CD8-positive, alpha-beta memory T cell (primary cell): ENCODE results near the gene PROM1. TPM values are rescaled to one million over a fixed set of nuclear protein-coding genes. Genes with fewer than 3 reads are reported as not detected.

Experiments used
- CTCF ChIA-PET: fragments of 350-600 bp; sonication (Branson Sonifier 250); formaldehyde crosslinking; loops from one replicate; lab custom pipeline; 2021; ENCODE audit warnings: antibody characterized with exemption; lab: Charles Lee
- POLR2A ChIA-PET: fragments of 350-600 bp; sonication (Branson Sonifier 250); formaldehyde crosslinking; loops from one replicate; lab custom pipeline; 2021; ENCODE audit warnings: antibody characterized with exemption; lab: Charles Lee
- DNase-seq, 5 donors: peaks; one replicate each; pipeline versions ENCODE4 v3.0.0 to v3.0.0-alpha.2; 2020 to 2022; ENCODE audit warnings: mixed read lengths in 1 of 5
- H3K27ac ChIP-seq: one replicate; pipeline ENCODE4 v1.7.0; 2013; ENCODE audit warnings: low read depth, mild to moderate bottlenecking, low read length, moderate library complexity
- H3K27me3 ChIP-seq: 2 replicates; pipeline ENCODE4 v1.7.0; 2013; ENCODE audit warnings: low read length, mild to moderate bottlenecking; ENCODE audit not compliant: insufficient read depth, poor library complexity, severe bottlenecking
- H3K36me3 ChIP-seq: 2 replicates; pipeline ENCODE4 v1.7.0; 2013; ENCODE audit warnings: mild to moderate bottlenecking, low read length, moderate library complexity; ENCODE audit not compliant: insufficient read depth
- H3K4me1 ChIP-seq: 2 replicates; pipeline ENCODE4 v1.7.0; 2013; ENCODE audit warnings: mild to moderate bottlenecking, low read length, moderate library complexity; ENCODE audit not compliant: insufficient read depth
- H3K4me3 ChIP-seq: 2 replicates; pipeline ENCODE4 v1.7.0; 2013; ENCODE audit warnings: mild to moderate bottlenecking, low read length
- H3K9me3 ChIP-seq: 2 replicates; pipeline ENCODE4 v1.7.0; 2013; ENCODE audit warnings: mild to moderate bottlenecking, low read length
- H3K27ac Mint-ChIP-seq, 8 donors: one replicate each; pipeline ENCODE4 v1.8.0; 2020 to 2021; ENCODE audit warnings: mixed read lengths in 8 of 8, mild to moderate bottlenecking in 6 of 8, inconsistent platforms in 3 of 8, moderate library complexity in 3 of 8
- H3K27me3 Mint-ChIP-seq, 2 donors: one replicate each; pipeline ENCODE4 v1.8.0; 2020 to 2021; ENCODE audit warnings: mixed read lengths in 2 of 2, mild to moderate bottlenecking in 1 of 2, moderate library complexity in 1 of 2
- H3K36me3 Mint-ChIP-seq, 3 donors: one replicate each; pipeline ENCODE4 v1.8.0; 2020 to 2021; ENCODE audit warnings: mixed read lengths in 3 of 3, inconsistent platforms in 1 of 3, mild to moderate bottlenecking in 1 of 3
- H3K4me1 Mint-ChIP-seq, 3 donors: one replicate each; pipeline ENCODE4 v1.8.0; 2020 to 2021; ENCODE audit warnings: mixed read lengths in 3 of 3, inconsistent platforms in 1 of 3, mild to moderate bottlenecking in 1 of 3
- H3K4me3 Mint-ChIP-seq, 7 donors: one replicate each; pipeline ENCODE4 v1.8.0; 2020 to 2021; ENCODE audit warnings: mixed read lengths in 7 of 7, mild to moderate bottlenecking in 6 of 7, moderate library complexity in 4 of 7, inconsistent platforms in 2 of 7
- H3K9me3 Mint-ChIP-seq, 5 donors: one replicate each; pipeline ENCODE4 v1.8.0; 2020 to 2022; ENCODE audit warnings: mixed read lengths in 5 of 5, mild to moderate bottlenecking in 3 of 5, moderate library complexity in 2 of 5, inconsistent platforms in 1 of 5
- polyA plus RNA-seq: library from polyadenylated mRNA; unstranded; fragments of 300-500 nt; fragmentation: Illumina TruSeq; gene quantifications from one replicate; pipeline ENCODE4 v1.2.3, GENCODE V29; 2021
- total RNA-seq, 2 experiments: library from RNA; stranded (reverse); gene quantifications; one replicate each; pipeline ENCODE4 v1.2.3, GENCODE V29; 2021

Gene PROM1
- total and polyA plus RNA-seq, 3 experiments from 2014 or later: 0.72 TPM; not detected in 2

DNA sequence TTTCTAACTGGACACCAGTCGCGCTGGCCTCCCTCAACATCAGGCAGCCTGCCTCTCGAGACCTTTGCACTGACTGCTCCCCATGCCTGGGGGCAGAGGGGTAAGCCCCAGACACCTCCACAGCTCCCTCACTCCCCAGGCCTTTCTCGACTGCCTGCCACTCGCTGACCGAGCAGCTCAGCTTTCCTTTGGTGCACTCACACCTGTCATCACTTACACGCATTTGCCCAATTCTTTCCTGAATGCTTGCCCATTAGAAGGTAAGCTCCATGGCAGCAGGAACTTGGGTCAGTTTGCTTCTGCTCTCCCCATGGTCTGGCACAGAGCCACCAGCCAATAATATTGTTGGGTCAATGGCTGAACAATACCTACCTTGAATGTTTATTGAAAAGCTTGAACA, 32.2 kb upstream of the PROM1 start:
- no peaks in the 10 kb centered on the region for H3K27me3 ChIP-seq
- H3K27ac ChIP-seq: no peak overlapping the region
- Mint-ChIP-seq H3K4me1 (no peaks in the 10 kb centered on the region), H3K36me3 (peaks cover 0 to 2% (median 0%) of the 10 kb centered on the region in 3 donors), H3K9me3 (peaks cover 0 to 2% (median 0%) of the 10 kb centered on the region in 5 donors), H3K4me3 (no peak overlapping the region), H3K27ac (no peak overlapping the region), H3K27me3 (peaks cover 16 to 36% of the 10 kb centered on the region in 2 donors)
- no peaks in the 10 kb centered on the region for H3K9me3 ChIP-seq
- no peak overlapping the region for H3K4me3 ChIP-seq
- no peak for DNase-seq
- ChIA-PET POLR2A (no interaction called here), CTCF (no interaction called here)
- no peaks in the 10 kb centered on the region for H3K36me3 ChIP-seq
- no peaks in the 10 kb centered on the region for H3K4me1 ChIP-seq

DNA sequence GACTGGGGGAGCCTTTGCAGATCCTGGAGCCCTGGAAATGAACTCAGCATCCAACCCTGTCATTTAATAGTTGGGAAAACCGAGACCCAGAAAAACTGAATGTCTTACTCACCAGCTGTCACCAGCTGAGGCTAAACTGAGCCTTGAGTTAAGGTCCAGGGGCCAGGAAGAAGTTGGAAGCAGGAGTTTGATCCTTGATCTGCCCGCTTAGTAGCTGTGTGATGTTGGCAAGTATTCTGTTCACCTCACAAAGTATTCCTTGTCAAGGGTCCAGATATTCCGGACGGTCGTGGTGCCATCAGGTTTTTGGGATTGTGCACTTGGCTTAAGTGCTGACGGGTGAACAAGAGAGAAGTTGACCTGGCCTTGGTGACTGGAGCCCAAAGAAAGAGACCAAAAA, 30.7 kb upstream of the PROM1 start:
- H3K9me3 Mint-ChIP-seq: peaks cover 0 to 2% (median 0%) of the 10 kb centered on the region in 5 donors
- H3K9me3 ChIP-seq: no peaks in the 10 kb centered on the region
- DNase-seq: no peak
- H3K4me3 ChIP-seq: no peak overlapping the region
- no peaks in the 10 kb centered on the region for H3K36me3 ChIP-seq
- ChIA-PET CTCF (no interaction called here), POLR2A (no interaction called here)
- no peaks in the 10 kb centered on the region for H3K4me1 ChIP-seq
- H3K27ac Mint-ChIP-seq: no peak overlapping the region
- H3K27ac ChIP-seq: no peak overlapping the region
- H3K27me3 Mint-ChIP-seq: peaks cover 18 to 38% of the 10 kb centered on the region in 2 donors
- no peaks in the 10 kb centered on the region for H3K27me3 ChIP-seq
- H3K4me1 Mint-ChIP-seq: no peaks in the 10 kb centered on the region
- peaks cover 0 to 2% (median 0%) of the 10 kb centered on the region in 3 donors for H3K36me3 Mint-ChIP-seq
- no peak overlapping the region for H3K4me3 Mint-ChIP-seq

DNA sequence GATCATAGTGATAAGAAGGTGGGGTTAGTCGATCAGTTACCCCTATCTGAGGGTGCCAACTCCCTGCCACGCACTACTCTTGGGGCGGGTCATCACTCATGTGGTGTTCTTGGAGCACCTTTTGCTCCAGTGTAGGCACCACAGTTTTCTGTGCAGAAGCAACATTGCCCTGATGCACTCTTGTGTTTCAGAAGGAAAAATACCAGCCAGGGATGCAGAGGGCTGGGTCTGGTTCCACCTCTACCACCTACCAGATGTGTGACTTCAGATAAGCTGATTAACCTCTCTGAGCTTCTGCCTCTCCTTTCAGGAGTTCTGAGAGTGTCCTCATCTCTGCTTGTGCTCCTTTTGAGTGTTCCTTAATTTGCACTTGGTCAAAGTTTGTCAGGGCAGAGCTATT, 29.9 kb upstream of the PROM1 start:
- Mint-ChIP-seq H3K4me1 (no peaks in the 10 kb centered on the region), H3K27ac (no peak overlapping the region), H3K36me3 (peaks cover 0 to 2% (median 0%) of the 10 kb centered on the region in 3 donors), H3K9me3 (peaks cover 0 to 2% (median 0%) of the 10 kb centered on the region in 5 donors), H3K27me3 (peaks cover 21 to 45% of the 10 kb centered on the region in 2 donors), H3K4me3 (no peak overlapping the region)
- no peaks in the 10 kb centered on the region for H3K4me1 ChIP-seq
- ChIA-PET POLR2A (no interaction called here), CTCF (no interaction called here)
- H3K36me3 ChIP-seq: no peaks in the 10 kb centered on the region
- no peak overlapping the region for H3K4me3 ChIP-seq
- H3K27me3 ChIP-seq: no peaks in the 10 kb centered on the region
- no peak overlapping the region for H3K27ac ChIP-seq
- no peaks in the 10 kb centered on the region for H3K9me3 ChIP-seq
- no peak for DNase-seq

- H3K9me3 ChIP-seq: no peaks in the 10 kb centered on the region
- Mint-ChIP-seq H3K27ac (no peak overlapping the region), H3K9me3 (peaks cover 0 to 2% (median 0%) of the 10 kb centered on the region in 5 donors), H3K36me3 (peaks cover 0 to 2% (median 0%) of the 10 kb centered on the region in 3 donors), H3K4me3 (no peak overlapping the region), H3K27me3 (peaks cover 21 to 42% of the 10 kb centered on the region in 2 donors), H3K4me1 (no peaks in the 10 kb centered on the region)
- DNase-seq: no peak
- no peaks in the 10 kb centered on the region for H3K36me3 ChIP-seq
- CTCF ChIA-PET: no interaction called here
- H3K4me3 ChIP-seq: no peak overlapping the region
- no peaks in the 10 kb centered on the region for H3K4me1 ChIP-seq
- no peaks in the 10 kb centered on the region for H3K27me3 ChIP-seq
- H3K27ac ChIP-seq: no peak overlapping the region
- POLR2A ChIA-PET: no interaction called here
These were observed 27.7 kb upstream of the PROM1 start for GRCh38 chr4:16111533-16111932.

DNA sequence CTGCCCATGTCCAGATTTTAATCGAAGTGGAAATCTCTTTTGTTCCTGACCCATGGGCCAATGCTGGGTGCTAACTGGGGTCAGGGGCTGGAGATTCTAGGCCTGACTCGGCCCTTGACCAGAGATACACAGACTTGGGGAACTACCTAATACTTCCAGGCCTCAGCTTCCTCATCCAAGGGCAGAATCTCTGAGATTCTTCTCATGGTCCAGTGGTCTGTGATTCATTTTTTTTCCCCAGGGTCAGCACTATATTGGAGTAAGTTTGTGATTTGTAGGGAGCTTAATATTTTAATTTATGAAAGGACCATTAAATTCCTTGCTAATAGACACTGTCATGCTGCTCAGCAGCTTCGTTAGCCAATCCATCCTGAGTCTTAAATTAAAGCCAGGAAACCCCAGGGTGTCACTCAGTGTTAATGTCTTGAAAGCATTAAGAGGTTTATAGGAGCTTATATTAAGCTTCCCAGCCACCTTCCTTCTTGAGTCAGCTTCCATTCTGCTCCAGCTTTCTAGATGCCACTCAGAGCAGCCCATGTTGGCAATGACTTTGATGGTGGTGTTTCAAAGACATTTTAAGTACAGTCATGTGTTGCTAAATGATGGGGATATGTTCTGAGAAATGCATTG, 27.0 kb upstream of the PROM1 start:
- POLR2A ChIA-PET: no interaction called here
- CTCF ChIA-PET: no interaction called here
- peaks cover 20 to 37% of the 10 kb centered on the region in 2 donors for H3K27me3 Mint-ChIP-seq
- peaks cover 0 to 2% (median 0%) of the 10 kb centered on the region in 3 donors for H3K36me3 Mint-ChIP-seq
- no peak for DNase-seq
- no peak overlapping the region for H3K27ac Mint-ChIP-seq
- Histone ChIP-seq H3K36me3 (no peaks in the 10 kb centered on the region), H3K4me3 (no peak overlapping the region), H3K27me3 (no peaks in the 10 kb centered on the region), H3K9me3 (no peaks in the 10 kb centered on the region), H3K4me1 (no peaks in the 10 kb centered on the region), H3K27ac (no peak overlapping the region)
- H3K9me3 Mint-ChIP-seq: peaks cover 0 to 2% (median 0%) of the 10 kb centered on the region in 5 donors
- no peaks in the 10 kb centered on the region for H3K4me1 Mint-ChIP-seq
- H3K4me3 Mint-ChIP-seq: no peak overlapping the region

GRCh38 chr4:16110199-16110598, 26.4 kb upstream of the PROM1 start:
- CTCF ChIA-PET: no interaction called here

GRCh38 chr4:16109256-16109655, 25.4 kb upstream of the PROM1 start:
- H3K4me3 Mint-ChIP-seq: no peak overlapping the region
- POLR2A ChIA-PET: no interaction called here
- H3K27ac Mint-ChIP-seq: no peak overlapping the region

More at GRCh38 chr4:16110199-16110598, 26.4 kb upstream of the PROM1 start:
- H3K27me3 Mint-ChIP-seq: peaks cover 20 to 37% of the 10 kb centered on the region in 2 donors
- Histone ChIP-seq H3K36me3 (no peaks in the 10 kb centered on the region), H3K4me1 (no peaks in the 10 kb centered on the region), H3K4me3 (no peak overlapping the region), H3K27me3 (no peaks in the 10 kb centered on the region), H3K27ac (no peak overlapping the region), H3K9me3 (no peaks in the 10 kb centered on the region)
- no peak overlapping the region for H3K27ac Mint-ChIP-seq
- no peak overlapping the region for H3K4me3 Mint-ChIP-seq
- DNase-seq: no peak
- POLR2A ChIA-PET: no interaction called here
- peaks cover 0 to 2% (median 0%) of the 10 kb centered on the region in 3 donors for H3K36me3 Mint-ChIP-seq
- H3K4me1 Mint-ChIP-seq: no peaks in the 10 kb centered on the region
- H3K9me3 Mint-ChIP-seq: peaks cover 0 to 2% (median 0%) of the 10 kb centered on the region in 5 donors

DNA sequence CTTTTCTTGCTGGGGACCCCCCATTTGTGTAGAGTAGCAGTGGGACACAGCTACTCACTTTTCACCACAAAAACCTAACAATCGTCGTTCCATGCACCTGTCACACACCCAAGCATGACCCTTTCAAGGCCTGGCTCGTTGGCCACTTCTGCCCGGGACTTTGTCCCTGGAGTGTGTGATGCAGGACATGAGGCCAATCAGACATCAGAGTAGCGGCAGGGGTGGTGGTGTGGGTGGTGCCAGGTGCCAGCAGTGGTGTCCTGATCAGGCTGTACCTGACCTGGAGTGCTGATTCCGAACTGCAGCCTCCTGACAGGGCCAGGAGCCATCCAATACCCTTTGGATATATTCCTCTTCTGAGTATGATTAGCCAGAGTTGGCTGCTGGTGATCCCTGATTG, 23.1 kb upstream of the PROM1 start:
- Histone ChIP-seq H3K36me3 (no peaks in the 10 kb centered on the region), H3K9me3 (no peaks in the 10 kb centered on the region), H3K27me3 (no peaks in the 10 kb centered on the region), H3K4me3 (no peak overlapping the region), H3K27ac (no peak overlapping the region), H3K4me1 (no peaks in the 10 kb centered on the region)
- Mint-ChIP-seq H3K36me3 (no peaks in the 10 kb centered on the region), H3K27me3 (peaks cover 18 to 20% of the 10 kb centered on the region in 2 donors), H3K4me3 (no peak overlapping the region), H3K9me3 (peaks cover 0 to 2% (median 0%) of the 10 kb centered on the region in 5 donors), H3K4me1 (no peaks in the 10 kb centered on the region), H3K27ac (no peak overlapping the region)
- no peak for DNase-seq
- ChIA-PET CTCF (no interaction called here), POLR2A (interaction anchor here (0.6 kb wide), 1 partner anchor 205 kb away, joined by 3 read pairs; no protein-coding TSS in a partner anchor)

More at GRCh38 chr4:16109256-16109655, 25.4 kb upstream of the PROM1 start:
- no peaks in the 10 kb centered on the region for H3K4me1 Mint-ChIP-seq
- peaks cover 20 to 31% of the 10 kb centered on the region in 2 donors for H3K27me3 Mint-ChIP-seq
- Histone ChIP-seq H3K4me3 (no peak overlapping the region), H3K9me3 (no peaks in the 10 kb centered on the region), H3K36me3 (no peaks in the 10 kb centered on the region), H3K4me1 (no peaks in the 10 kb centered on the region), H3K27me3 (no peaks in the 10 kb centered on the region), H3K27ac (no peak overlapping the region)
- peaks cover 0 to 2% (median 0%) of the 10 kb centered on the region in 5 donors for H3K9me3 Mint-ChIP-seq
- no peaks in the 10 kb centered on the region for H3K36me3 Mint-ChIP-seq
- CTCF ChIA-PET: no interaction called here
- DNase-seq: no peak
